Subcutaneous adipose tissue (tissue), 4 donors: Measurements from ENCODE around the gene ARRB1. TPM values are rescaled to one million over a fixed set of nuclear protein-coding genes. Genes with fewer than 3 reads are reported as not detected.

ENCODE experiments used
- total RNA-seq, 4 donors: library from RNA; depleted of rRNA; stranded (reverse); fragments of >200 nt; gene quantifications; one replicate each; pipeline ENCODE4 v1.1.0, GENCODE V29; 2016
- TF ChIP-seq, protein P1 (sequence below): fragments of 450-650 bp; IDR thresholded peaks from one replicate; pipeline ENCODE4 v1.5.1; 2016; ENCODE audit warnings: low read depth, mild to moderate bottlenecking, control low read depth, antibody characterized with exemption, moderate library complexity

The ARRB1 gene
- total RNA-seq, 4 donors from 2014 or later: 34.8 to 125 (median 63.0) TPM

DNA sequence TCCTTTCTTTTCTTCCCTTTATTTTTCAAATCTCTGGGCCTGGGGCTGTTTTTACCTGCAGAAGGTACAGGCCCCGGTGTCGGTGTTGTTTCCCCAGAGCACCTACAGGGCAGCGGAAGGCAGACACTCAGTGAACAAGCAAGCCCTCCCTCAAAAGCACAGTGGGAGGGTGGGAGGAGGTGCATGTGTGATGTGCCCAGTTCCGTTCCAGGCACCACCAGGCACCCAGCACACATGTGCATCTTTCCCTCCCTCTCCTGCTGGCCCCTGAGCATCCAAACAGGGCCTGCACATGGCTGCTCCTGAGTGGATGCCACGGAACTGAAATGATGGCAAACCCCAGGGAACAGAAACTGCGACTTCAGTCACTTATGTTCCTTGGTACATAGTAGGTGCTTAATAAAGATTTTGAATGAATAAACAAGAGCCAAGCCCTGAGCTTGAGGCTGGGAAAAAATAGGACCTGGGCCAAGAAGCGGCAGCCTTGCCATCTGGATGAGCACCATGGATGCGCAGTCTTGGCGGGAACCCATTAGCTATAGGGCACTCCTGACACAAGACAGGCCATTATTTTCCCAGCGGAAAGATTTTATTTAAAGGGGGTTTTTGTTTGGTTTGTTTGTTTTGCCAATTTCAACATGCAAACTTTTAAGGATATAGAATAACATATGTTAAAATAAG, 47.8 kb downstream of the ARRB1 start:
- TF ChIP-seq, protein P1, sequence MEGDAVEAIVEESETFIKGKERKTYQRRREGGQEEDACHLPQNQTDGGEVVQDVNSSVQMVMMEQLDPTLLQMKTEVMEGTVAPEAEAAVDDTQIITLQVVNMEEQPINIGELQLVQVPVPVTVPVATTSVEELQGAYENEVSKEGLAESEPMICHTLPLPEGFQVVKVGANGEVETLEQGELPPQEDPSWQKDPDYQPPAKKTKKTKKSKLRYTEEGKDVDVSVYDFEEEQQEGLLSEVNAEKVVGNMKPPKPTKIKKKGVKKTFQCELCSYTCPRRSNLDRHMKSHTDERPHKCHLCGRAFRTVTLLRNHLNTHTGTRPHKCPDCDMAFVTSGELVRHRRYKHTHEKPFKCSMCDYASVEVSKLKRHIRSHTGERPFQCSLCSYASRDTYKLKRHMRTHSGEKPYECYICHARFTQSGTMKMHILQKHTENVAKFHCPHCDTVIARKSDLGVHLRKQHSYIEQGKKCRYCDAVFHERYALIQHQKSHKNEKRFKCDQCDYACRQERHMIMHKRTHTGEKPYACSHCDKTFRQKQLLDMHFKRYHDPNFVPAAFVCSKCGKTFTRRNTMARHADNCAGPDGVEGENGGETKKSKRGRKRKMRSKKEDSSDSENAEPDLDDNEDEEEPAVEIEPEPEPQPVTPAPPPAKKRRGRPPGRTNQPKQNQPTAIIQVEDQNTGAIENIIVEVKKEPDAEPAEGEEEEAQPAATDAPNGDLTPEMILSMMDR: no peak

DNA sequence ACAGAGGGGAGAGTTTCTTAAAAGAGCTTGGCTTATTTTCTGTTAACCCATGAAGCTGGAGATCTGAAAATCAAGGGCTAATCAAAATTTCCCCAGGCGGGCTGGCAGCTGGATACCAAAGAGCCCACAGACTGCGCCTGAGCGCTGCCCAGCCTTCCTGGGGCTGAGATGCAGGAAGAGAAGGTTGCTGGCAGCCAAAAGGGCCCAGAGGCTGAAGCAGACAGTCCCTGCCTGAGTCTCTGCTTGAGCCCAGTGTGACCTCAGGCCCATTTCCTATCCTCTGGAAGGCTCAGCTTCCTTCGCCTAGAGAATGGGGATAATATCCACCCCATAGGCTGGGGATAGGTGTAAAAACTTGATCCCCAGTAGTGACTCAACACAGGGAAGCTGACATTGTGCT, 49.1 kb downstream of the ARRB1 start:
- TF ChIP-seq, protein P1: no peak

DNA sequence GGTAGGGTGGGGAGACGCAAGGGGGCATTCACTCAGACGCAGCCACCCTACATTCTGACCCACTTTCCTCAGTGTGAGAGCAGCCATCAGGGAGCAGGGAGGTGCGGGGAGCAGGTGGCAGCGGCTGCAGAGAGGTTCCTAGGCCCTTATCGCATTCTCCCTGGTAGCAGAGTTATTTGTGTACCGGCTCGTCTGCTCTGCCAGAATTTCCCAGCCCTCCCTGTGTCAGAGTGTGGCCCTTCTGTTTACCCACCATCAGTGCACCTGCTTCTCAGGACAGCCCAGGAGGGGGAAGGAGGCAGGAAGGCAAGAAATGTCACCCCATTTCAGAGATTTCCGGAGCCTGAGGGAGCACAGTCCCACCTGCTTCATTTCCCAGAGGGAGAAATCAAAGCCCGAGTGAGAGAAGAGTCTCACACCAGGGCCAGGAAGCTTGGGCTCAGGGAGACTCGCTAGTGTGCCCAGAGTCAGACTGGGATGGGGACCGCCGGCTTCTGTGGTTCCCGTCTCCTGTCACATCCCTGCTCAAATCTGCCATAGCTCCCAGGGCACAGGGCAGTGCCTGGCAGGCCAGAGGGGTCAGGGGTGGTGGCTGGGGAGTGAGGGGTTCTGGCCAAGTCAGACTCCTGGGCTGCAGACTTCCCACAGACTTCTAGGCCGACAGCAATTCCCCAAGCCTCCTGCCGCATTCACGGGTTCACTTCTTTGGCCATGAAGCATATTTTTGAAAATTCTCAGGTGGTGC, 49.7 kb downstream of the ARRB1 start:
- TF ChIP-seq, protein P1: no peak

DNA sequence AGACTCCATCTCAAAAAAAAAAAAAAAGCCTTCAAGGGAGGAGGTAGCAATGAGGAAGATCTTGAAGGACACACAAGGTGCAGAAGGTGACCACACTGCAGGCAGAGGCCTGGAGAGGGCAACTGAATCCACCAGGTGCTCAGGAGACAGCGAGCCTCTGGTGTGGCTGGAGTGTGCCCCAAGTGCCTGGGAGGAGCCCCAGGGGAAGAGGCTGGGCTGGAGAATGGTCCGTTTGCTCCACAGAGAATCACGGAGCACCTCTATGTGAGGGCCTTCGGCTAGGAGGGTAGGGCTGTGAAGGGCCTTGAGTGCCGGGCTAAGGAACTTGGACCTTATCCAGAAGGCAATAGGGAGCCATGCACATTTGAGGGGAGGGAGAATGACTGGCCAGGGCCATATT, 50.3 kb downstream of the ARRB1 start:
- TF ChIP-seq, protein P1: no peak

DNA sequence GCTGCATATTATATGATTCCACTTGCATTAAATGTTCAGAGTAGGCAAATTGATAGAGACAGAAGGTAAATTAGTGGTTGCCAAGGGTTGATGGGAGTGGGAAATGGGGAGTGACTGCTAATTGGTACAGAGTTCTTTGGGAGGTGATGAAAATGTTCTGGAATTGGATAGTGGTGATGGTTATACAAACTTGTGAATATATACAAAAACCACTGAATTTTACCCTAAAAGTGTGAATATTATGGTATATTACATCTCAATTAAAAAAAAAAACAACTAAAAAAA, 52.5 kb downstream of the ARRB1 start:
- TF ChIP-seq, protein P1: no peak

DNA sequence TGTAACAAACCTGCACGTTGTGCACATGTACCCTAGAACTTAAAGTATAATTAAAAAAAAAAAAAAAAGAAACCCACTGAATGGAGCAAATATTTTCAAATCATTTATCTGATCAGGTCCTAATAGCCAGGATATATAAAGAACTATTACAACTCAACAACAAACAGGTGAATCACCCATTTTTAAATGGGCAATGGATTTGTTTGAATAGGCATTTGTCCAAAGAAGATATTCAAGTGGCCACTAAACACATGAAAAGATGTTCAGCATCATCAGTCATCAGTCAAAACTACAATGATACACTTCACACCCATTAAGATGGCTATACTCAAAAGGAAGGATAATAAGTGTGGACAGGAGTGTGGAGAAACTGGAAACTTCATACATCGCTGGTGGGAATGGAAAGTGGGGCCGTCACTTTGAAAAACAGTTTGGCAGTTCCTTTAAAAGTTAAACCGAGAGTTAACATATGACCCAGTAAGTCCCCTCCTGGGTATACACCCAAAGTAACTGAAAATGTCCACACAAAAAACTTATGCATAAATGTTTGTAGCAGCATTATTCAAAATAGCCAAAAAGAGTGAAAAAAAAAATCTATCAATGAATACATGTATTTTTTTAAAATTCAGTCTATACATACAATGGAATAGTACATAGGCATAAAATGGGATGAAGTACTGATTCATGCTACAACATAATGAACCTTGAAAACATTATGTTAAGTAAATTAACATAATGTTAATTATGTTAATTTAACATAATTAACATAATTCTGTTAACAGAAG, 53.1 kb downstream of the ARRB1 start:
- TF ChIP-seq, protein P1: no peak

DNA sequence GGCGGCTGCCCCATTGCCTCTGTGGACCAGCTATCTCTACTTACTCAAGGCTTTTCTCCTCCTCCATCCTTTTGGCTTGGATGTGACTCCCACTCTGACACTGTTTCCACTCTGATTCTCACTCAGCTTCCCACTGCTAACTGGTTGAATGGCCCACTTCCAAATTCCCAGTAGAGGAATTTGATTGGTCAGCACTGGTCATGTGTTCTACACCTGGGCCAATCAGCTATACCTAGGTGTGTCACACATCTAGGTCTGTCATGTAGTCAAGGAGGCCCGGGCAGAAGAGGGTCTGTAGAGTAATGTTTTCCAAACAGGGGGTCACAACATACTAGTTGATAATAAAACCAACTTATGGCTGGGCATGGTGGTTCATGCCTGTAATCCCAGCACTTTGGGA, 57.6 kb downstream of the ARRB1 start:
- TF ChIP-seq, protein P1: no peak
